Body of pancreas (tissue), 4 donors: ENCODE data around the gene C17orf67.

Source experiments
- POLR2A ChIP-seq, 3 donors: fragments of 450-650 bp; IDR thresholded peaks; one replicate each; pipeline ENCODE4 v1.6.1; 2016; ENCODE audit warnings: antibody characterized with exemption in 3 of 3, mild to moderate bottlenecking in 2 of 3
- TF ChIP-seq, protein P1 (sequence below), 7 experiments: fragments of 450-650 bp in 4 of 7; fragments of 200-600 bp in 3 of 7; sonication (generic) in 3 of 7; IDR thresholded peaks; one replicate each; pipeline ENCODE4 v1.5.1; 2016 to 2019; ENCODE audit warnings: antibody characterized with exemption in 7 of 7

GRCh38 chr17:56870081-56870651, 36.4 kb upstream of the C17orf67 start:
- no peak for TF ChIP-seq POLR2A (IDR thresholded peaks at IDR 0.05)
- TF ChIP-seq, protein P1, sequence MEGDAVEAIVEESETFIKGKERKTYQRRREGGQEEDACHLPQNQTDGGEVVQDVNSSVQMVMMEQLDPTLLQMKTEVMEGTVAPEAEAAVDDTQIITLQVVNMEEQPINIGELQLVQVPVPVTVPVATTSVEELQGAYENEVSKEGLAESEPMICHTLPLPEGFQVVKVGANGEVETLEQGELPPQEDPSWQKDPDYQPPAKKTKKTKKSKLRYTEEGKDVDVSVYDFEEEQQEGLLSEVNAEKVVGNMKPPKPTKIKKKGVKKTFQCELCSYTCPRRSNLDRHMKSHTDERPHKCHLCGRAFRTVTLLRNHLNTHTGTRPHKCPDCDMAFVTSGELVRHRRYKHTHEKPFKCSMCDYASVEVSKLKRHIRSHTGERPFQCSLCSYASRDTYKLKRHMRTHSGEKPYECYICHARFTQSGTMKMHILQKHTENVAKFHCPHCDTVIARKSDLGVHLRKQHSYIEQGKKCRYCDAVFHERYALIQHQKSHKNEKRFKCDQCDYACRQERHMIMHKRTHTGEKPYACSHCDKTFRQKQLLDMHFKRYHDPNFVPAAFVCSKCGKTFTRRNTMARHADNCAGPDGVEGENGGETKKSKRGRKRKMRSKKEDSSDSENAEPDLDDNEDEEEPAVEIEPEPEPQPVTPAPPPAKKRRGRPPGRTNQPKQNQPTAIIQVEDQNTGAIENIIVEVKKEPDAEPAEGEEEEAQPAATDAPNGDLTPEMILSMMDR (IDR thresholded peaks at IDR 0.05): no peak
